Stomach smooth muscle (tissue), 2 donors: ENCODE results near the gene ATXN7L3.

Source experiments
- H3K27ac ChIP-seq: one replicate; pipeline ENCODE4 v1.7.0; 2013; ENCODE audit warnings: mild to moderate bottlenecking, low read length, inconsistent platforms
- H3K27me3 ChIP-seq, 2 donors: one replicate each; pipeline ENCODE4 v1.7.0; 2013; ENCODE audit warnings: low read length in 2 of 2; ENCODE audit not compliant: insufficient read depth in 2 of 2, control insufficient read depth in 1 of 2
- H3K36me3 ChIP-seq, 2 donors: one replicate each; pipeline ENCODE4 v1.7.0; 2013; ENCODE audit warnings: low read length in 2 of 2; ENCODE audit not compliant: control insufficient read depth in 2 of 2, insufficient read depth in 2 of 2
- H3K4me1 ChIP-seq: one replicate; pipeline ENCODE4 v1.7.0; 2013; ENCODE audit warnings: low read length; ENCODE audit not compliant: control insufficient read depth, insufficient read depth
- H3K4me3 ChIP-seq, 2 donors: one replicate each; pipeline ENCODE4 v1.7.0; 2013; ENCODE audit warnings: low read length in 2 of 2
- H3K9ac ChIP-seq, 2 donors: one replicate each; pipeline ENCODE4 v1.7.0; 2013; ENCODE audit warnings: low read length in 2 of 2, mild to moderate bottlenecking in 1 of 2
- H3K9me3 ChIP-seq, 2 donors: one replicate each; pipeline ENCODE4 v1.7.0; 2013; ENCODE audit warnings: low read length in 2 of 2; ENCODE audit not compliant: control insufficient read depth in 2 of 2
- donor health status: healthy.
- donor health status: Pancreatic carcinoma.

Gene ATXN7L3

DNA sequence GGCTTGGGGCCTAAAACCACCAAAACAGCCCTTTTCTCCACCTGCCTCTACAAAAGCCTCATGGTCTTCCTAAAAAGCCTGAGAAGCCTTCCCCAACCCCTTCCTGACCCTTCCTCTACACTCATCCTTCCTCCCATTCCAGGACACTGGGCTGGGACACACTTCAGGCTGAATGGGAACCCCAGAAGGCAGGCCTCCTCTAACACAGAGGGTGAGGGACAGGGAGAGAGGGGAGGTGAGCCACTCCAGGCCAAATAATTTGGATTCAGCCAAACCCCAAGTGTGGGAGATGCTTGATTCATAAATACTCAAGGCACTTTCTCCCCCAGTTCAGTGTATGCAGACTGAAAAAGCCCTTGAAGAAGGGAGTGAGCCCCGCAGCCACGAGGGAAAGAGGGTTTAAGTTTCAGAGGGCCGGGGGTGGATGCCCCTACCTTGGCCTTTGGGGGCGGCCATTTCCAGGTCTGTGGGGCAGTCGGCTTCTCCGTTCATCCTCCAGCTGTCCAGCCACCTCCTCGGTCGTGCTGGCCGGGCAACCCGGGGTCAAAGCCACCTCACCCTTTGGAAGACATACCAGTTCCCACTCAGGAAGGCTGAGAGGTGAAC is 18.2 kb upstream of the ATXN7L3 start:
- H3K27me3 ChIP-seq, result no peaks in the 10 kb centered on the region
- peak overlapping the region; percentile 78 for H3K4me3 ChIP-seq
- peaks cover 37% of the 10 kb centered on the region for H3K4me1 ChIP-seq
- peak overlapping the region; percentile 69 for H3K27ac ChIP-seq
- H3K9ac ChIP-seq, result peak overlapping the region; percentile 60 to 69
- H3K9me3 ChIP-seq, result no peaks in the 10 kb centered on the region
- H3K36me3 ChIP-seq, result peaks cover 33 to 40% of the 10 kb centered on the region in 2 donors

DNA sequence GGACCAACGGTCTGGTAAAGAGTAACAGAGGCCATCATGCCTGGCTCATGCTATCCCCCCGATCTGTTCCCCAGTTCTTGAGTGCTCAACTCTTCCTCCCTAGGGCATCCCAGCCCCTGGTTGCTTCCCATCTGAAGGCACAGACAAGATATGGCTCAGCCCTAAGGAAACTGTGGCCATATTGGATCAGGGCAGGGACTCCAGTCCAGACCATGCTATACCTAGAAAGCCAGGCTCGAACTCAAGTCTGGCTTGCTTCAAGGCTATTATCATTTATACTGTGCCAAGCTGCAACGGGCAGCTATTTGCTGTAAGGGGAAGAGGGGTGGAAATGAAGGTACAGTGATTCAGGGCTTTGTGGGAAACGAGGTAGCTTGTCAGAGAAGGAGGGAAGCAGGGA is 17.0 kb upstream of the ATXN7L3 start:
- H3K9me3 ChIP-seq, result no peaks in the 10 kb centered on the region
- peaks cover 26% of the 10 kb centered on the region for H3K4me1 ChIP-seq
- H3K36me3 ChIP-seq, result peaks cover 34 to 40% of the 10 kb centered on the region in 2 donors
- H3K9ac ChIP-seq, result peak overlapping the region in 1 of 2 donors; percentile 36
- H3K27ac ChIP-seq, result no peak overlapping the region
- no peaks in the 10 kb centered on the region for H3K27me3 ChIP-seq
- peak overlapping the region in 1 of 2 donors; percentile 22 for H3K4me3 ChIP-seq

DNA sequence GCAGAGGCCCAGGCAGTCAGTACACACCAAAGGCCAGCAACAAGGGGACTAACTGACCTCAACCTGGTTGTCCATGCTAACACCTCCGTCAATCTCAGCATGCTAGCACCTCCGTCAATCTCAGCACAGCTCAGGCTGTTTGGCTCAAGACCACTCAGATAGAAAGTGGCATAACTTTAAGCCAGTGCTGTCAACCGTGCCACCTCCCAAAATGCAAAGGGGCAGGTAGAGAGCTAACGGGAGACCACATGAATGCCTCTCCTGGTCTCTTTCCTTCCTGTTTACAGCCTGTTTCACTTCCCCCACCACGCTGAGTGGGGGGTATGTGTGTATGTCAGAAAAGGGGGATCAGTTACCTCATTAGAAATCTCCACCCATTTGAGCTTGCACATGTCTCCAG is 16.5 kb upstream of the ATXN7L3 start:
- Histone ChIP-seq H3K9me3 (no peaks in the 10 kb centered on the region), H3K9ac (no peak overlapping the region), H3K27me3 (no peaks in the 10 kb centered on the region), H3K4me3 (no peak overlapping the region), H3K27ac (peak overlapping the region; percentile 24), H3K4me1 (peaks cover 24% of the 10 kb centered on the region), H3K36me3 (peaks cover 39 to 45% of the 10 kb centered on the region in 2 donors)

DNA sequence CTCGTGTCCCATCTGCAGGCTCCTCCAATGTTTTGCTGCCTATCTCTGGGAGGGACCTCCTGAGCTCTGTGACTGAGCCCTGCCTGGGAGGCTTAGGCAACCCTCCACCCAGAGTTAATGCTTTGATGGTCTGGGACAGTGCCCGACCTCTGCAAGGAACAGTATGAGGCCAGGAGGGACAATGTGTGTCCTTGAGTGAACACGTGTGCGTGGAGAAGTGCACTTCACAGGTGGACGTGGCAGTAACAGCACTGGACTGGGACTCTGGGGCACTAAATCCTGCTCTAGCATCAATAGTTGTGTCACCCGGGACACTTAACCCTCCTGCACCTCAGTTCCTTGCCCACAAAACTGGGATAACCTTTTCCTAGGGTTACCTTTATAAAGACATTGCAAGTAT is 15.2 kb upstream of the ATXN7L3 start:
- H3K27me3 ChIP-seq, result no peaks in the 10 kb centered on the region
- no peak overlapping the region for H3K9ac ChIP-seq
- H3K4me3 ChIP-seq, result no peak overlapping the region
- H3K36me3 ChIP-seq, result peaks cover 40 to 45% of the 10 kb centered on the region in 2 donors
- H3K4me1 ChIP-seq, result peaks cover 36% of the 10 kb centered on the region
- no peak overlapping the region for H3K27ac ChIP-seq
- no peaks in the 10 kb centered on the region for H3K9me3 ChIP-seq

- Histone ChIP-seq H3K36me3 (peaks cover 48 to 51% of the 10 kb centered on the region in 2 donors), H3K27ac (no peak overlapping the region), H3K9me3 (no peaks in the 10 kb centered on the region), H3K27me3 (no peaks in the 10 kb centered on the region), H3K4me3 (no peak overlapping the region), H3K9ac (no peak overlapping the region), H3K4me1 (peaks cover 39% of the 10 kb centered on the region)
These were observed 14.5 kb upstream of the ATXN7L3 start for GRCh38 chr17:44214230-44214494.

DNA sequence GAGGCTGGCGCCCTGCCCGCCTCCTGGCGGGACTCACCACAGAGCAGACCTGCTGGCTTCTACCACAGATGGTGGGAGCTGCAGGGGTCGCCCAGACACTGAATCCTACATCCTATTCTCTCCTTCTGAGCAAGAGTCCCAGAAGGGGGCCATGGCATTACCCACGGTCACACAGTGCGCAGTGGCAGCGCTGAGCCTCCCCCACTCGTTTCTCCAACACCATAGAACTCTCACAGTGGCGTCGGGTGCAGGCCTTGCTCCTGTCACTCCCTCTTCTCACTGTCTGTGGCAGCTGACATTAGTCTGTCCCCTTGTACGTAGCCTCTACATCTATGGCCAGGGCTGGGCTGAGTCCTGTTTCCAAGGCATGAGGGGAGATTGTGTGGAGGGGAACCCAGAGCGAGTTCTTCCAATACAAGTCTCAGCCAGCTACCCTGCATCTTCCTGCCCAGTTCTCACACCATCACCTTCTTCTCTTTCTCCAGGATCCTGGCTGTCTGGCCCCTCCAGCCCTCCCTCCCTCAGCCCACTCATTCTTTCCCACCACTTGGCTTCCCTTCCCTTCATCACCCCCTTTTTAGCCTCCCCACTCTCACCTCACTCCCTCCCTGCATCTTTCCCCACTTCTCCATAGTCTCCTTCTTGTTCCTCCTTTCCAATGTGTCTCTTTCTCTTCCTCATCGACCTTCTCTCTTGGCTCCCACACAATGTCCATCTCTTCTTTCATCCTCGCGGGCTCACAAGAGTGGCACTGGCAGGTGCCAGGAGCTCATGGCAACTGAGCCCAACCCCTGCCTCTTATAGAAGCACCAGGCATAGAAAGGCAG is 13.9 kb upstream of the ATXN7L3 start:
- Histone ChIP-seq H3K36me3 (peaks cover 52 to 56% of the 10 kb centered on the region in 2 donors), H3K4me1 (peaks cover 39% of the 10 kb centered on the region), H3K9ac (peak overlapping the region in 1 of 2 donors; percentile 36), H3K27ac (no peak overlapping the region), H3K9me3 (no peaks in the 10 kb centered on the region), H3K4me3 (no peak overlapping the region), H3K27me3 (no peaks in the 10 kb centered on the region)

- peaks cover 58 to 62% of the 10 kb centered on the region in 2 donors for H3K36me3 ChIP-seq
- no peak overlapping the region for H3K4me3 ChIP-seq
- H3K9ac ChIP-seq, result no peak overlapping the region
- H3K27ac ChIP-seq, result no peak overlapping the region
- peaks cover 34% of the 10 kb centered on the region for H3K4me1 ChIP-seq
- H3K27me3 ChIP-seq, result no peaks in the 10 kb centered on the region
- H3K9me3 ChIP-seq, result no peaks in the 10 kb centered on the region
These were observed 13.1 kb upstream of the ATXN7L3 start for GRCh38 chr17:44212507-44213402.

DNA sequence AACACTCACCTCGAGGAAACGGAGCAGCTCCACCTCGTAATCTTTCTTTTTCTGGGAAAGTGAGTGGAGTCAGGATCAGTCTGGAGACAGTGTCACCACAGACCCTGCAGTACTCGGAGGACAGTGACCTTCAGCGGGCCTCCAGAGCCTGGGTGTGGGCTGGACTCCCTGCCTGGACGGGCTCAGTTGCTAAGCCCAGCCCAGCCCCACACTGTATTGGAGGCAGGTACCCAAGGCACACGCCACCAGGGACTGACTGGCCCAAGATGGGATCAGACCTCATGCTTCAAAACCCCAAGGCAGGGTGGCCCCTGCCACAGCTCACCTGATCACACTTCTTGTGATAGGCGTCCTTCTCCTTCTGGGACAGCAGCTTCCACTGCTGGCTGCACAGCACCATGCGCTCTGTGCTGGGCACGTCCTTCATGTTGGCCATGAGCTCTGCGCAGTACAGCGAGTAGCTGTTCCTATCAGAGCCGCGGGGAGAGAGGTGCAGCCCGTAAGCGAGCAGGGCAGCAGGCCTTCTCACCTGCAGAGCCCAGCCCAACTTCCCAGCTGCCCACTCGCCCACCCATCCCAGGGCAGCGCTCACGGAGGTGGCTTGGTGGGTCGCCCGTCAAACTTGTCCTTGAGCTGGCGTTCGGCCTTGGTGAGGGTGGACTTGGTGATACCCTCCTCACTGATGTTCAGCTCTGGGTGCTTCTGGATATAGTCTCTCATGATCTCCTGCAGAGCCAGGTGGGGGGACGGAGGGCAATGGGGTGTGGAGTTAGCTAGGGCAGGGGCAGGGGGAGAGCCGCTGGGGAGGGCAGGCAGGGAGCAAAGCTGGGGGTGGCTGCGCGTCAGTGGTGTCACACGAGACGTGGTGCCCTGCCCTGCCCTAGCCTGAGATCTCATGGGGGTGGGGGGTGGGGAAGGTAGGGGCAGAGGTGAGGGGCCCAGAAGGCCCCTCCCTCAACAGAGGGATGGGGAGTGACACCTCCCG is 11.9 kb upstream of the ATXN7L3 start:
- H3K36me3 ChIP-seq, result peaks cover 63 to 64% of the 10 kb centered on the region in 2 donors

DNA sequence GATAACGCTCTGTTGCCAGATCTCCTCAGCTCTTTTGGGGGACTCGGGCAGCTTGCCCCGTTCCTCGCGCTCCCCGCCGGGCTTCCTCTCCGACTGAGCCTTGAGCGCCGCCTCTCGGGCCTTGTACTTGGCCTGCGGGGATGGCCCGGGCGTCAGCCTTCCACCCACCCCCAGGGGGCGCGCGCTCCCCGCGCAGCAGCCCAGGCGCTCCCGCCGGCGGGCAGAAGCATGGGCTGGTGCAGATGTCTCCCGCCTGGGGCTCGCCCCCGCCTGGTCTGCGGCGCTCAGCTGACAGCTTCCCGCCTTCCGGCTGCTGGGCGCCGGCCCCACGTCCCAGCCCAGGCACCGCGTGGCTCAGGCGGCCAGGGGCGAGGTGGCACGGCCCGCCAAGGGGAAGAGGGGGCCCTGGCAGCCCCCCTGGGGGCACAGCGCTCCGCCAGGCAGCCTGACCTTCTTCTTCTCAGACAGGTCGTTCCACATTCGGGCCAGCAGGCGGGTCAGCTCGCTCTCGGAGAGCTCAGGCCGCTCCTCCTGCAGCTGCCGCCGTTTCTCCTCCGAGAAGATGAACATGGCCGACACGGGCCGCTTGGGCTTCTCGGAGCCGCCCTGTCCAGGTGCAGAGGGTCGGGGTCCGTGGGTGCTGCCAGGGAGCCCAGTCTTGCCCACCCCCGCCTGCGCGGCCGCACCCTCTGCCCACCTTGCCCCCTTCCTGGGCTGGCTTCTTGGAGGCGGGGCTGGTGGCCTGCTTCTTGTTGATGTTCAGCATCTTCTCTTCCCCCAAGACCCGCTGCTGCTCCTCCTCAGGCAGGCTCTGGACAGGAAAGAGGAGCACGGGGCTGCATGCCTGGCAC is 10.9 kb upstream of the ATXN7L3 start:
- H3K9me3 ChIP-seq, result no peaks in the 10 kb centered on the region
- H3K9ac ChIP-seq, result peak overlapping the region; percentile 12 to 47
- peak overlapping the region in 1 of 2 donors; percentile 29 for H3K4me3 ChIP-seq
- peaks cover 54 to 55% of the 10 kb centered on the region in 2 donors for H3K36me3 ChIP-seq
- peak overlapping the region; percentile 24 for H3K27ac ChIP-seq
- peaks cover 16% of the 10 kb centered on the region for H3K4me1 ChIP-seq
- H3K27me3 ChIP-seq, result no peaks in the 10 kb centered on the region

More for the DNA sequence above, 11.9 kb upstream of the ATXN7L3 start:
- peak overlapping the region; percentile 24 for H3K27ac ChIP-seq
- H3K27me3 ChIP-seq, result no peaks in the 10 kb centered on the region
- no peak overlapping the region for H3K4me3 ChIP-seq
- no peak overlapping the region for H3K9ac ChIP-seq
- no peaks in the 10 kb centered on the region for H3K9me3 ChIP-seq
- peaks cover 22% of the 10 kb centered on the region for H3K4me1 ChIP-seq
